OCI-LY1 (cell line): ENCODE results near the gene IRF1.
A peak's percentile ranks its signal among the peaks of the same experiment; 100 is the strongest.

Experiments
- H2AFZ ChIP-seq: fragments of 200-600 bp; sonication (generic), shearing (Covaris generic); 2 replicates; pipeline ENCODE4 v1.6.0; 2014; ENCODE audit warnings: antibody characterized with exemption, mild to moderate bottlenecking, low read length
- H3F3A ChIP-seq: fragments of 200-600 bp; sonication (generic), shearing (Covaris generic); 2 replicates; pipeline ENCODE4 v1.6.0; 2014; ENCODE audit warnings: mild to moderate bottlenecking, antibody characterized with exemption, low read length, moderate library complexity; ENCODE audit not compliant: insufficient read depth
- H3K27ac ChIP-seq: fragments of 200-600 bp; sonication (generic); 2 replicates; pipeline ENCODE4 v1.5.1; 2014; ENCODE audit warnings: low read length, mixed run types, mild to moderate bottlenecking, low read depth; ENCODE audit not compliant: poor library complexity, severe bottlenecking
- H3K27me3 ChIP-seq: fragments of 200-600 bp; sonication (generic); 2 replicates; pipeline ENCODE4 v1.6.0; 2014; ENCODE audit warnings: antibody characterized with exemption, mild to moderate bottlenecking, low read length, moderate library complexity; ENCODE audit not compliant: insufficient read depth
- H3K36me3 ChIP-seq: fragments of 200-600 bp; sonication (generic); 2 replicates; pipeline ENCODE4 v1.6.1; 2014; ENCODE audit warnings: mild to moderate bottlenecking, antibody characterized with exemption, low read length, moderate library complexity, mixed read lengths; ENCODE audit not compliant: insufficient read depth
- H3K4me1 ChIP-seq: fragments of 200-600 bp; sonication (generic); 2 replicates; pipeline ENCODE4 v1.5.1; 2014; ENCODE audit warnings: mild to moderate bottlenecking, low read length, moderate library complexity; ENCODE audit not compliant: insufficient read depth, severe bottlenecking
- H3K4me2 ChIP-seq: fragments of 200-600 bp; sonication (generic), shearing (Covaris generic); 2 replicates; pipeline ENCODE4 v1.6.1; 2014; ENCODE audit warnings: low read length
- H3K4me3 ChIP-seq: fragments of 200-600 bp; sonication (generic); 2 replicates; pipeline ENCODE4 v1.5.1; 2014; ENCODE audit warnings: low read length, low read depth, mild to moderate bottlenecking, mixed read lengths; ENCODE audit not compliant: poor library complexity, severe bottlenecking
- H3K79me2 ChIP-seq: fragments of 200-600 bp; shearing (Covaris generic); 2 replicates; pipeline ENCODE4 v1.6.1; 2016; ENCODE audit warnings: mixed run types, low read length, mixed read lengths; ENCODE audit not compliant: insufficient read depth
- H3K9ac ChIP-seq: fragments of 200-600 bp; sonication (generic), shearing (Covaris generic); 2 replicates; pipeline ENCODE4 v1.6.1; 2014; ENCODE audit warnings: mild to moderate bottlenecking, low read length, mixed read lengths
- H3K9me2 ChIP-seq: fragments of 200-600 bp; sonication (generic), shearing (Covaris generic); 2 replicates; pipeline ENCODE4 v1.6.1; 2014; ENCODE audit warnings: low read depth, mild to moderate bottlenecking, low read length, mixed read lengths
- H3K9me3 ChIP-seq: fragments of 200-600 bp; shearing (Covaris generic); 2 replicates; pipeline ENCODE4 v1.6.1; 2014; ENCODE audit warnings: low read length, mixed read lengths
- H4K20me1 ChIP-seq: fragments of 200-600 bp; sonication (generic), shearing (Covaris generic); 2 replicates; pipeline ENCODE4 v1.6.0; 2016; ENCODE audit warnings: mild to moderate bottlenecking, low read length; ENCODE audit not compliant: insufficient read depth
- EZH2 ChIP-seq: fragments of 200-600 bp; sonication (generic), shearing (Covaris generic); IDR thresholded peaks from 2 replicates; pipeline ENCODE4 v1.8.0; 2017; ENCODE audit warnings: borderline replicate concordance, mixed run types, mild to moderate bottlenecking, antibody characterized with exemption, low read length, moderate library complexity, mixed read lengths
- TF ChIP-seq, protein P1 (sequence below): fragments of 200-600 bp; sonication (generic), shearing (Covaris generic); IDR thresholded peaks from 2 replicates; pipeline ENCODE4 v1.5.1; 2017; ENCODE audit warnings: mild to moderate bottlenecking, antibody characterized with exemption, low read length, moderate library complexity, mixed read lengths

The IRF1 gene

DNA sequence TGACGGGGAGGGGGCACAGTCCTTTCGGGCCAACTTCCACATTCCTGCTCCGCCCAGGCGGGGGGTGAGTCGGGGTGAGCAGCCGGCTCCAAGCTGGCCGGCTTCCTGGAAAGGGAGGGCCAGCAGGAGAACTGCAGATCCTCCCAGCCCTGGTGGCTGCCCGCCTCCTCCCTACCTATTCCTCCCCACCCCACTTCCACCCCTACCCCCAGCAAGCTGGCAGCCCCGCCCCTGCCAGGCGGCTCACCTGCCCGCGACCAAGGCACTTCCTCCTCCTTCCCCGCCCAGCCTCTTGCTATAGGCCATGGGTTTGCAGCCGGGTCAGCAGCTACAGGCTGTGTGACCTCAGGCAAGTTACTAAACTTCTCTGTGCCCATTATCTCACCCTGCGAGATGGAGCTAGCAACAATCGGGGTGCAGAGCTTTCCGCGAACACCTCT, 5.6 kb upstream of the IRF1 start:
- Histone ChIP-seq H3K4me1 (peaks cover 26% of the 10 kb centered on the region), H3K36me3 (no peaks in the 10 kb centered on the region), H3K9me2 (no peaks in the 10 kb centered on the region), H3K27me3 (no peaks in the 10 kb centered on the region), H3K4me3 (peak overlapping the region; percentile 85), H3K9me3 (no peaks in the 10 kb centered on the region), H3K27ac (peak overlapping the region; percentile 41), H4K20me1 (no peaks in the 10 kb centered on the region), H3K9ac (peak overlapping the region; percentile 82), H2AFZ (0 out of 2 replicates have a peak overlapping the region, but pooled peaks have one; percentile 77), H3F3A (peaks cover 6% of the 10 kb centered on the region; the same call in 1 of the 2 replicates), H3K79me2 (no peaks in the 10 kb centered on the region), H3K4me2 (peak overlapping the region; percentile 91)
- TF ChIP-seq, protein P1, sequence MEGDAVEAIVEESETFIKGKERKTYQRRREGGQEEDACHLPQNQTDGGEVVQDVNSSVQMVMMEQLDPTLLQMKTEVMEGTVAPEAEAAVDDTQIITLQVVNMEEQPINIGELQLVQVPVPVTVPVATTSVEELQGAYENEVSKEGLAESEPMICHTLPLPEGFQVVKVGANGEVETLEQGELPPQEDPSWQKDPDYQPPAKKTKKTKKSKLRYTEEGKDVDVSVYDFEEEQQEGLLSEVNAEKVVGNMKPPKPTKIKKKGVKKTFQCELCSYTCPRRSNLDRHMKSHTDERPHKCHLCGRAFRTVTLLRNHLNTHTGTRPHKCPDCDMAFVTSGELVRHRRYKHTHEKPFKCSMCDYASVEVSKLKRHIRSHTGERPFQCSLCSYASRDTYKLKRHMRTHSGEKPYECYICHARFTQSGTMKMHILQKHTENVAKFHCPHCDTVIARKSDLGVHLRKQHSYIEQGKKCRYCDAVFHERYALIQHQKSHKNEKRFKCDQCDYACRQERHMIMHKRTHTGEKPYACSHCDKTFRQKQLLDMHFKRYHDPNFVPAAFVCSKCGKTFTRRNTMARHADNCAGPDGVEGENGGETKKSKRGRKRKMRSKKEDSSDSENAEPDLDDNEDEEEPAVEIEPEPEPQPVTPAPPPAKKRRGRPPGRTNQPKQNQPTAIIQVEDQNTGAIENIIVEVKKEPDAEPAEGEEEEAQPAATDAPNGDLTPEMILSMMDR: no peak
- no peak for TF ChIP-seq EZH2

DNA sequence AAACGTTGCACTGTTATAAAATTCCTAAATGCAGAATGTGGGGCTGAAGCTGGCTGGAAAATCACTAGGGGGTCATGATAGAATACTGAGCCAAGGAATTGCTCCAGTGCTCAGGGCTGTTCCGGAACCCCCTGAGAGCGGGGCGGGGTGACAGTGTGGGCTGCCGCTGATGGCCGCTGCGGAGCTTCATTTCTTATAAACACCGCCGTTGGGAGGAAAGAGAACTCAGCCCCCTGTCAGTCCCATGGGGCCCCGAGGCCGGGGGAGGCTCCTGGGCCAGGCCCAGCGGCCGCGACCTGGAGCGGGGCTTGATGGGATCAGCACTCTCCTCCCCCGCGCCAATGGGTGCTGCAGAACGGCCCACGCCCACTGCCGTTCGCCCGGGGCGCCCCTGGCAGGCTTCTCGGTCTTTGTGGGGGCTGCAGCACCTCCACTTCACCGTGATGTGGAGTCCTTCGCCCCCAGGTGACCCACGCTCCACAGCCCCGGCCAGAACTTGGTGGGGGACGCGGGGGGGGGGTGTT, 5.2 kb upstream of the IRF1 start:
- peaks cover 25% of the 10 kb centered on the region for H3K4me1 ChIP-seq
- H4K20me1 ChIP-seq: no peaks in the 10 kb centered on the region
- H3K9ac ChIP-seq: peak overlapping the region; percentile 82
- no peaks in the 10 kb centered on the region for H3K79me2 ChIP-seq
- H3K4me3 ChIP-seq: peak overlapping the region; percentile 85
- peaks cover 6% of the 10 kb centered on the region; the same call in 1 of the 2 replicates for H3F3A ChIP-seq
- 0 out of 2 replicates have a peak overlapping the region, but pooled peaks have one; percentile 26 for H2AFZ ChIP-seq
- H3K4me2 ChIP-seq: peak overlapping the region; percentile 91
- no peaks in the 10 kb centered on the region for H3K27me3 ChIP-seq
- no peaks in the 10 kb centered on the region for H3K36me3 ChIP-seq
- H3K9me3 ChIP-seq: no peaks in the 10 kb centered on the region
- TF ChIP-seq, protein P1: peak; percentile 17; the same call in 1 of the 2 replicates
- TF ChIP-seq EZH2: no peak
- H3K9me2 ChIP-seq: no peaks in the 10 kb centered on the region
- H3K27ac ChIP-seq: peak overlapping the region; percentile 41

DNA sequence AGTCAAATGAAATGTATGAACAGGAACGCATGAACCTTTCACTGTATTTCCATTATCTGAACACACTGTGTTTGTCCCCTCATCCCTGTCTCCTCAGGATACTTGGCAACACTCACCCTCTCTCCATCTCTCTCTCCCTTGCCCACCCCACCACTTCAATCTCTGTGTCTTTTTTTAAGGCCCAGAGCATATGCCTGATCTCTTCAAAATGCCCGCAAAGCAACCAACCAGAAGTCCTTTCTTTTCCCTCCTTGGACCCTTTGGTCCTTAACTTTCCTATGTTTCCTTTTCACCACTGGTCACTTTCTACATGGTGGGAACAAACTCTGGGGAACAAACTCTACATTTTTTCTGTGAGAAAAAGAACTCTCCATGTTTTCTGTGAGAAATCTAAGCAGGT, 3.2 kb upstream of the IRF1 start:
- no peaks in the 10 kb centered on the region for H3K9me3 ChIP-seq

More for the DNA sequence above, 3.2 kb upstream of the IRF1 start:
- Histone ChIP-seq H3F3A (peaks cover 8% of the 10 kb centered on the region; the same call in 1 of the 2 replicates), H3K9ac (no peak overlapping the region), H3K27me3 (no peaks in the 10 kb centered on the region), H3K9me2 (no peaks in the 10 kb centered on the region), H2AFZ (no peak overlapping the region), H3K79me2 (no peaks in the 10 kb centered on the region), H3K4me2 (no peak overlapping the region), H3K4me3 (no peak overlapping the region), H3K4me1 (peaks cover 38% of the 10 kb centered on the region), H3K27ac (no peak overlapping the region), H4K20me1 (no peaks in the 10 kb centered on the region), H3K36me3 (no peaks in the 10 kb centered on the region)
- TF ChIP-seq, protein P1: no peak
